Osteoblast (primary cell): ENCODE data around the gene RHOH. TPM values are rescaled to one million over a fixed set of nuclear protein-coding genes. Genes with fewer than 3 reads are reported as not detected.
"Not testable (repeated sequence)": the region's sequence is repeated elsewhere in the genome, so short reads cannot be mapped to it uniquely, and the experiment has no call there.

Experiments
- DNase-seq: peaks from one replicate; pipeline ENCODE4 v3.0.0; 2011; ENCODE audit warnings: low spot score, mixed read lengths; ENCODE audit not compliant: insufficient read length; ENCODE audit errors: missing footprints
- H2AFZ ChIP-seq: 2 replicates; pipeline ENCODE4 v1.6.0; 2011; ENCODE audit warnings: mild to moderate bottlenecking, low read length
- H3K27ac ChIP-seq: 2 replicates; pipeline ENCODE4 v1.5.1; 2011; ENCODE audit warnings: mild to moderate bottlenecking, low read depth, low read length, moderate library complexity
- H3K27me3 ChIP-seq: 2 replicates; pipeline ENCODE4 v1.6.0; 2012; ENCODE audit warnings: mild to moderate bottlenecking, control low read depth, inconsistent platforms, low read length, moderate library complexity; ENCODE audit not compliant: insufficient read depth
- H3K36me3 ChIP-seq: 2 replicates; pipeline ENCODE4 v1.5.1; 2011; ENCODE audit warnings: mild to moderate bottlenecking, low read length, control low read depth, moderate library complexity; ENCODE audit not compliant: insufficient read depth
- H3K4me1 ChIP-seq: 2 replicates; pipeline ENCODE4 v1.5.1; 2011; ENCODE audit warnings: mild to moderate bottlenecking, low read length, control low read depth, moderate library complexity; ENCODE audit not compliant: insufficient read depth
- H3K4me2 ChIP-seq: 2 replicates; pipeline ENCODE4 v1.6.0; 2011; ENCODE audit warnings: mild to moderate bottlenecking, low read length; ENCODE audit not compliant: insufficient read depth
- H3K4me3 ChIP-seq: fragments of 200-600 bp; sonication (generic); 3 replicates; pipeline ENCODE4 v1.5.1; 2012; ENCODE audit warnings: mild to moderate bottlenecking, low read length, inconsistent platforms; ENCODE audit not compliant: insufficient read depth
- H3K79me2 ChIP-seq: 2 replicates; pipeline ENCODE4 v1.6.0; 2012; ENCODE audit warnings: mild to moderate bottlenecking, low read length, control low read depth, inconsistent platforms; ENCODE audit not compliant: insufficient read depth
- H3K9me3 ChIP-seq: 2 replicates; pipeline ENCODE4 v1.5.1; 2011; ENCODE audit warnings: low read depth, low read length, control low read depth
- H4K20me1 ChIP-seq: 2 replicates; pipeline ENCODE4 v1.6.0; 2012; ENCODE audit warnings: mild to moderate bottlenecking, low read length, control low read depth; ENCODE audit not compliant: insufficient read depth
- CTCF ChIP-seq: IDR thresholded peaks from 2 replicates; pipeline ENCODE4 v1.5.1; 2011; ENCODE audit warnings: mild to moderate bottlenecking, low read depth, low read length, moderate library complexity; ENCODE audit errors: extremely low read depth
- total RNA-seq: library from RNA; depleted of rRNA; stranded (reverse); fragments of >200 nt; gene quantifications from 2 replicates; pipeline ENCODE4 v1.2.3, GENCODE V29; 2012

The RHOH gene
- total RNA-seq, 1 donor = not detected

DNA sequence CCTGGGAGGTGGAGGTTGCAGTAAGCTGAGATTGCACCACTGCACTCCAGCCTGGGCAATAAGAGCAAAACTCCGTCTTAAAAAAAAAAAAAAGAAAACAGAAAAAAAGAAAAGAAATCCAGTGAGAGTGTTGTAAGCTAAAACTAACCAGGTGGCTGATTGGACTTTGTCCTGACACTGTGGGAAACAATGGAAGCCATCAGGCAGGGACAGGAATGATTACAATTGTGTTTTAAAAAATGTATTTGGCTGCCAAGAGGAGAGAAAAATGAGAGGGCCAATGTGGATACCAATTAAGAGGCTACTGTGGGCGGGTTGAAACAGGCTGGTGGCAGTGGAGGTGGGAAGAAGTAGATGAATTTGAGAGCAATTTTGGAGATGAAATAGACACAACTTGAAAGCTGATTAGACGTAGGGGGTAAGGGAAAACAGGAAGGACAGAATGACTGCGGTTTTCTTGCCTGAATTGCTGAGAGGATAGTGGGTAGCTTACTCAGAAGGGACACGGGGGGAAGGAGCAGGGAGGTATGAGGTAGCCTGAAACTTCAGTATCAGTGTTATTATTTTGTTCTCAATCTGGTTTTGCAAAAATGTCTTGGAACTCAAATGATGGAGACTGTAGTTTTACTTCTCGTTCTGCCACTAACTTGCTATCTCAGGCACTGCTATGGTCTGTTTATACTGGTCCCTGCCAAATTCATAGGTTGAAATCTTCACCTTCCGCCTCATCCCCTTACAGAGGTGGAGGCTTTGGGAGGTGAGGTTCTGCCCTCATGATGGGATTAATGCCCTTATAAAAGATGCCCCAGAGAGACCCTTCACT lies 92.7 kb downstream of the RHOH start:
- Histone ChIP-seq H4K20me1 (no peaks in the 10 kb centered on the region), H3K27ac (no peak overlapping the region), H2AFZ (no peak overlapping the region), H3K9me3 (no peaks in the 10 kb centered on the region), H3K4me2 (no peak overlapping the region), H3K4me3 (no peak overlapping the region), H3K36me3 (no peaks in the 10 kb centered on the region), H3K27me3 (no peaks in the 10 kb centered on the region), H3K4me1 (no peaks in the 10 kb centered on the region), H3K79me2 (no peaks in the 10 kb centered on the region)
- TF ChIP-seq CTCF = no peak
- no peak for DNase-seq

DNA sequence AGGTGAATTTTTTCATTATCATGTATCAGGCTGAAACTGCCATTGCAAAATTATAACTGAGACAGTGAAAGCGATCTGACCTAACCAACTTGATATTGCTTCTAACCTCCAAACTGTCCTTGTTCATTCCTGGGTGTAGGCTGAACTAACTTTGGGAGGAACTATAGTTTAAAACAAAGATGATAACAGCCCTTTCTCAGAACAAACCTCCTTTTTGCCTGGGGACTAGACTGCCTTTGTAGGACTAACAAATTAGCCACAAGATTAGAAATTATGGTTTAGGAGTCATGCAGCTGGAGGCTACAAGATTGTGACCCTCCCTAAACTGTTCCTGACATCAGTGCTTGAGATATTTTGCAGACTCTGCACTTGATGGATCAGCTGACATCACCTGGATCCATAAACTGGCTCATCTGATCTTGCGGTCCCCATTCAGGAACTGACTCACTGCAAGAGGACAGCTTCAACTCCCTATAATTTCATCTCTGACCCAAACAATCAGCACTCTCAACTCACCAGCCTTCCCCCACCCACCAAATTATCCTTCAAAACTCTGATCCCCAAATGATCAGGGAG lies 93.9 kb downstream of the RHOH start:
- H3K4me1 ChIP-seq, H3K4me3 ChIP-seq, H3K27ac ChIP-seq, H2AFZ ChIP-seq, H4K20me1 ChIP-seq, H3K27me3 ChIP-seq, H3K9me3 ChIP-seq, DNase-seq, H3K4me2 ChIP-seq, H3K79me2 ChIP-seq, H3K36me3 ChIP-seq: not testable (repeated sequence)

GRCh38 chr4:40292313-40292759 lies 95.5 kb downstream of the RHOH start:
- no peaks in the 10 kb centered on the region for H3K4me1 ChIP-seq
- H3K79me2 ChIP-seq = no peaks in the 10 kb centered on the region
- no peak overlapping the region for H3K27ac ChIP-seq
- H4K20me1 ChIP-seq = no peaks in the 10 kb centered on the region
- H2AFZ ChIP-seq = peak overlapping the region; percentile 90
- H3K9me3 ChIP-seq = no peaks in the 10 kb centered on the region
- H3K4me2 ChIP-seq = no peak overlapping the region
- H3K4me3 ChIP-seq = no peak overlapping the region
- DNase-seq = peak; percentile 50
- no peaks in the 10 kb centered on the region for H3K27me3 ChIP-seq
- TF ChIP-seq CTCF = no peak
- no peaks in the 10 kb centered on the region for H3K36me3 ChIP-seq

DNA sequence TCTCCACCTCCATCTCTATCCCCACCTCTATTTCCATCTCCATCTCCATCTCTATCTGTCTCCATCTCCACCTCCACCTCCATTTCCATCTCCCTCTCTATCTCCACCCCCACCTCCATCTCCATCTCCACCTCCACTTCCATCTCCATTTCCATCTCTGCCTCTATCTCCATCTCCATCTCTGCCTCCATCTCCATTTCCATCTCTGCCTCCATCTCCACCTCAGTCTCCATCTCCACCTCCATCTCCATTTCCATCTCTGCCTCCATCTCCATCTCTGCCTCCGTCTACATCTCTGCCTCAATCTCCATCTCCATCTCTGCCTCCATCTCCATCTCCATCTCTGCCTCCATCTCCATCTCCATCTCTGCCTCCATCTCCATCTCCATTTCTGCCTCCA lies 97.5 kb downstream of the RHOH start:
- H3K4me3 ChIP-seq = no peak overlapping the region
- H3K4me1 ChIP-seq = no peaks in the 10 kb centered on the region
- no peaks in the 10 kb centered on the region for H3K27me3 ChIP-seq
- no peak overlapping the region for H2AFZ ChIP-seq
- no peak for DNase-seq
- H3K36me3 ChIP-seq = no peaks in the 10 kb centered on the region
- no peak for TF ChIP-seq CTCF
- H3K9me3 ChIP-seq = no peaks in the 10 kb centered on the region
- no peak overlapping the region for H3K4me2 ChIP-seq
- H3K27ac ChIP-seq = no peak overlapping the region
- no peaks in the 10 kb centered on the region for H3K79me2 ChIP-seq
- H4K20me1 ChIP-seq = no peaks in the 10 kb centered on the region

DNA sequence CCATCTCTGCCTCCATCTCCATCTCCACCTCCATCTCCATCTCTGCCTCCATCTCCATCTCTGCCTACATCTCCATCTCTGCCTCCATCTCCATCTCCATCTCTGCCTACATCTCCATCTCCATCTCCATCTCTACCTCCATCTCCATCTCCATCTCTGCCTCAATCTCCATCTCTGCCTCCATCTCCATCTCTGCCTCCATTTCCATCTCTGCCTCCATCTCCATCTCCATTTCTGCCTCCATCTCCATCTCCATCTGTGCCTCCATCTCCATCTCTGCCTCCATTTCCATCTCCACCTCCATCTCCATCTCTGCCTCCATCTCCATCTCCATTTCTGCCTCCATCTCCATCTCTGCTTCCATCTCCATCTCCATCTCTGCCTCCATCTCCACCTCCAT lies 98.2 kb downstream of the RHOH start:
- H3K79me2 ChIP-seq, H3K4me1 ChIP-seq, H3K27ac ChIP-seq, H3K27me3 ChIP-seq, H3K4me2 ChIP-seq, H4K20me1 ChIP-seq, H3K4me3 ChIP-seq, H3K36me3 ChIP-seq, H3K9me3 ChIP-seq, DNase-seq, H2AFZ ChIP-seq: not testable (repeated sequence)
